Limb (tissue), 2 donors: ENCODE results near the gene SELENOH.

Experiments
- DNase-seq, 2 donors: peaks; one replicate each; pipeline ENCODE4 v3.0.0-alpha.2; 2016; ENCODE audit errors: extremely low spot score in 2 of 2

SELENOH gene

DNA sequence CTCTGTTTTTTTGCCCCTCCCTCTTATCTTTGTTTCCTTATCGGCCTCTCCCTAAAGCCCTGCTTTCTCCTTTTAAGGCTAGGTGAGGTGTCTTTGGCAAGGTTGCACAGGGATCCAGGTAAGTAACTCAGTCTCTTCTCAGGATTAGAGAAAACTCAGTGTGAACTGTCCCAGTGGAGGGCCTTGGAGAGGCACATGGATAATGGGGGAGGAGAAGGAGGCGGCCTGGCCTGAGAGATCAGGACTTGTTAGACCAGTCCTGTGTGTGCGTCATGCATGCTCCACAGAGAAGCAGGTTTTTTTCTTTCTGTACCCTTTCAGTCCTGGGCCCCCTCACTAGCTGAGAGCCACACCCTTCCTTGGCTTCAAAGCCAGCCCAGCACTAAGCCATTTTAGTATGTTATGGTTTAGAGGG, 40.2 kb downstream of the SELENOH start:
- no peak for DNase-seq

DNA sequence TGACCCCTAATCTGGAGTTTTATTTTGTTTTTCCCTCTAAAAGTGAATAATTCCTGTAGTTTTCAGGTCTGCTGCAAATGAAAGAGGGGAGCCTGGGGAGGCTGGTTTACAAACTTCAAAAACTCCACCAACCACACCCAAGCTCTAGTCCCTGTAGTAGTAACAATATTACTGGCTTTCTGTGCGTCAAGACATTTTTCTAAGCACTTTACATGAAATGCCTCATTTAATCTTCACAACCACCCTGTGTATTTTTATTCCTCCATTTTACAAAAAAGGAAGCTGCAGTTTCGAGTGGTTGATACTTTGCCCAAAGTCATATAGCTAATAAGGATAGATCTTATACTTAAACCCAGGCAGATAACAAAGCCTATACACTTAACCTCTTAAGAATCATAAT, 43.8 kb downstream of the SELENOH start:
- DNase-seq = no peak

GRCh38 chr11:57786436-57786835, 45.1 kb downstream of the SELENOH start:
- DNase-seq = no peak

DNA sequence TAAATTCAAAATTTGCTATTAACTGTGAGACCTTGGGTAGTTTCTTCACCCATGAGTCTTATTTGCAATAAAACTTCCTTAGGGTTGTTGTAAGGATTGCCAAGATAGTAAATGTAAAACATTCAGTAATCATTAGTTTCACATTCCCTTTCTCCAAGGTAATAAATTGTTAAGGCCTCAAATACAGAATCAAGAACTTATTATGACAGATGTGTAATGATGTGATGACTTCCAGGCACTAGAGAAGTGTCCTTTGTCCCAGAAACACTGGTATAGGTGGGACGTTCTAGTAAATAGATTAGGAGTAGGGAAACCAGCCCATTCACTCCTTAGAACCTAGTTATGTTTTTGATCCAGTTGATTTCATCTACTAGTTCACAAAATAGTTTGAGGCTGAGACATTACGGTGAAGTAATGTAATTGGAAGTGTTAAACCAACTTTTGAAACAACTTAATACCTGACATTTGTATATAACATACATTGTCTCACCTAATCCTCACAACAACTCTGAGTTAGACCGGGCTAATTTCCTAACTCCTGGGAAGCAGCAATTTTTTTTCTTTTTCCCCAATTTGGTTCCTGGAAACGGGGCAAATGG, 45.8 kb downstream of the SELENOH start:
- DNase-seq = no peak

- DNase-seq = no peak
Measured at GRCh38 chr11:57787920-57788702, 46.8 kb downstream of the SELENOH start.

DNA sequence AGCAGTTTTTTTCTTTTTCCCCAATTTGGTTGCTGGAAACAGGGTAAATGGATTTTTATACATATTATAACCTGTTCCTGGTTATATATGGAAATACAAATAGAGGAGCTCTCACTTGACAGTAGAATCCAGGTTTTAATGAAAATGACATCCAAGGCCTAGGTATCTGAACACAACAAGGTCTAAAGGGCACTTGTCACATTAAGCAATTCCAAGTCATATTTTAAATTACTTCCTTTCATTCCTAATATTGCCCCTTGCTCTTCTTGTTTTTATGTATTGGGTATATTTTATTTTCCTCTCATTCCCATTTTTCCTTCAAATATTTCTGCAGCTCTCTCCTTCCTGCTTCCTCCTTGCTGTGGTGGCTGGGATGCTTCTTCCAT, 47.4 kb downstream of the SELENOH start:
- DNase-seq = no peak

- no peak for DNase-seq
Measured at GRCh38 chr11:57791321-57792059, 50.2 kb downstream of the SELENOH start.

DNA sequence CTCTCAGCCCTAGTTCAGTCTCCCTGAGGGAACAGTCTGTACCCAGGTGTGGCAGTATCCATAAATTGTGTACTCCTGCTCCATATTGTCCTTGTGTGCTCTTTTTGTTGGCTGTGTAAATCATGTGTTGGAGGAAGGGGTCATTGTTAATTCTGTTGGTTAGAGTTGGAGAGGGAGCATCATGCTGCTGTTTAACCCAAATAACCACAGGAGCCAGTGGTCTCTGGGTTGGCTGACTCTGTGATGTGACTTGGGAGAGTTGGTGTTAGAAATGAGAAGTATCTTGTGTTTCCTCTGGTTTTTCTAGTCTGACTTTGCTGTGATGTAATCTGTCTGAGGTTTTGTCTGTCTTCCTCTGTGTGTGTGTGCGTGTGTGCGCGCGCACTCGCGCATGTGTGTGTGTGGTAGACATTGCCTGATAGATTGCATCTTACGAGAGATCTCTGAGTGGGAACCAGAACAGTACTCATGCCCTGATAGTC, 50.8 kb downstream of the SELENOH start:
- no peak for DNase-seq

- no peak for DNase-seq
Measured at GRCh38 chr11:57792870-57793269, 51.6 kb downstream of the SELENOH start.
